ENCODE results near the gene SEPTIN6. TPM values are rescaled to one million over a fixed set of nuclear protein-coding genes. Genes with fewer than 3 reads are reported as not detected.
"Not testable (repeated sequence)": the region's sequence is repeated elsewhere in the genome, so short reads cannot be mapped to it uniquely, and the experiment has no call there.

SEPTIN6 gene
- total and polyA plus RNA-seq, 4 donors: 9.4 to 11.5 (median 10.6) TPM

- H3K4me3 ChIP-seq (ENCODE audit: low read depth in 1 of 3, low read length in 3 of 3): no peak overlapping the region
- WGBS: 86% methylated on average over 16 of the region's 16 CpGs
- H3K27me3 ChIP-seq (ENCODE audit: control insufficient read depth in 4 of 4, insufficient read depth in 4 of 4, low read length in 3 of 4): no peaks in the 10 kb centered on the region
- no peak for DNase-seq (ENCODE audit: low spot score)
- peaks cover 0 to 6% (median 2%) of the 10 kb centered on the region in 4 donors for H3K36me3 ChIP-seq (ENCODE audit: control insufficient read depth in 4 of 4, insufficient read depth in 3 of 4, low read depth in 1 of 4, low read length in 3 of 4)
- H3K9ac ChIP-seq (ENCODE audit: low read depth in 1 of 2, low read length in 2 of 2): no peak overlapping the region
- TF ChIP-seq, protein P1, sequence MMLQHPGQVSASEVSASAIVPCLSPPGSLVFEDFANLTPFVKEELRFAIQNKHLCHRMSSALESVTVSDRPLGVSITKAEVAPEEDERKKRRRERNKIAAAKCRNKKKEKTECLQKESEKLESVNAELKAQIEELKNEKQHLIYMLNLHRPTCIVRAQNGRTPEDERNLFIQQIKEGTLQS (IDR thresholded peaks at IDR 0.05): no peak
- TF ChIP-seq YY1 (IDR thresholded peaks at IDR 0.05) (no peak), SP1 (IDR thresholded peaks at IDR 0.05) (no peak), GABPA (IDR thresholded peaks at IDR 0.05 in 1 of 2, conservative IDR thresholded peaks at IDR 0.05 in 1 of 2) (no peak), ZBTB33 (IDR thresholded peaks at IDR 0.05) (no peak), NR2F2 (IDR thresholded peaks at IDR 0.05) (no peak), TAF1 (conservative IDR thresholded peaks at IDR 0.05) (no peak)
- TF ChIP-seq, protein P2, sequence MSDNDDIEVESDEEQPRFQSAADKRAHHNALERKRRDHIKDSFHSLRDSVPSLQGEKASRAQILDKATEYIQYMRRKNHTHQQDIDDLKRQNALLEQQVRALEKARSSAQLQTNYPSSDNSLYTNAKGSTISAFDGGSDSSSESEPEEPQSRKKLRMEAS (IDR thresholded peaks at IDR 0.05): no peak
- H3K9me3 ChIP-seq (ENCODE audit: control insufficient read depth in 4 of 4, low read length in 3 of 4): no peaks in the 10 kb centered on the region
- H3K4me1 ChIP-seq (ENCODE audit: control insufficient read depth in 4 of 4, insufficient read depth in 4 of 4, low read length in 3 of 4): peaks cover 0 to 2% (median under 1%) of the 10 kb centered on the region in 4 donors
- H3K27ac ChIP-seq (ENCODE audit: low read depth in 1 of 2, low read length in 2 of 2): no peak overlapping the region
These were observed 25.7 kb downstream of the SEPTIN6 start for GRCh38 chrX:119667111-119667878.

GRCh38 chrX:119664877-119665276 lies 28.1 kb downstream of the SEPTIN6 start:
- not testable (repeated sequence) for H3K36me3 ChIP-seq (ENCODE audit: control insufficient read depth in 4 of 4, insufficient read depth in 3 of 4, low read depth in 1 of 4, low read length in 3 of 4); H3K27me3 ChIP-seq (ENCODE audit: control insufficient read depth in 4 of 4, insufficient read depth in 4 of 4, low read length in 3 of 4); H3K4me1 ChIP-seq (ENCODE audit: control insufficient read depth in 4 of 4, insufficient read depth in 4 of 4, low read length in 3 of 4); H3K9ac ChIP-seq (ENCODE audit: low read depth in 1 of 2, low read length in 2 of 2); H3K9me3 ChIP-seq (ENCODE audit: control insufficient read depth in 4 of 4, low read length in 3 of 4); H3K4me3 ChIP-seq (ENCODE audit: low read depth in 1 of 3, low read length in 3 of 3); DNase-seq (ENCODE audit: low spot score); H3K27ac ChIP-seq (ENCODE audit: low read depth in 1 of 2, low read length in 2 of 2)
- 89% methylated on average over 9 of the region's 9 CpGs for WGBS

- no peak overlapping the region for H3K27ac ChIP-seq (ENCODE audit: low read depth in 1 of 2, low read length in 2 of 2)
- DNase-seq (ENCODE audit: low spot score): no peak
- WGBS: 90% methylated on average over 4 of the region's 4 CpGs
- no peak overlapping the region for H3K4me3 ChIP-seq (ENCODE audit: low read depth in 1 of 3, low read length in 3 of 3)
- H3K9ac ChIP-seq (ENCODE audit: low read depth in 1 of 2, low read length in 2 of 2): no peak overlapping the region
- TF ChIP-seq ZBTB33 (IDR thresholded peaks at IDR 0.05) (no peak), JUND (IDR thresholded peaks at IDR 0.05) (no peak), RXRA (IDR thresholded peaks at IDR 0.05) (no peak), HNF4G (IDR thresholded peaks at IDR 0.05) (no peak)
- no peaks in the 10 kb centered on the region for H3K4me1 ChIP-seq (ENCODE audit: control insufficient read depth in 4 of 4, insufficient read depth in 4 of 4, low read length in 3 of 4)
- H3K36me3 ChIP-seq (ENCODE audit: control insufficient read depth in 4 of 4, insufficient read depth in 3 of 4, low read depth in 1 of 4, low read length in 3 of 4): peaks cover 0 to 9% (median 2%) of the 10 kb centered on the region in 4 donors
- no peaks in the 10 kb centered on the region for H3K9me3 ChIP-seq (ENCODE audit: control insufficient read depth in 4 of 4, low read length in 3 of 4)
- no peaks in the 10 kb centered on the region for H3K27me3 ChIP-seq (ENCODE audit: control insufficient read depth in 4 of 4, insufficient read depth in 4 of 4, low read length in 3 of 4)
These were observed 31.5 kb downstream of the SEPTIN6 start for GRCh38 chrX:119661486-119661885.

Measured in liver (tissue), 9 donors.